DND-41 (cell line): ENCODE data around the gene SLC26A1.

Experiments used
- ATAC-seq: fragments of 200-7000 bp; cut with Tn5 transposase; 3 replicates; pipeline ENCODE4 v1.9.1; 2021; ENCODE audit warnings: low read depth; ENCODE audit not compliant: insufficient read depth
- DNase-seq: peaks from one replicate; pipeline ENCODE4 v3.0.0-alpha.2; 2020
- H2AFZ ChIP-seq: 2 replicates; pipeline ENCODE4 v1.6.0; 2012; ENCODE audit warnings: low read depth, low read length
- H3K27ac ChIP-seq: 2 replicates; pipeline ENCODE4 v1.5.1; 2012; ENCODE audit warnings: low read length, inconsistent platforms
- H3K27me3 ChIP-seq: fragments of 200-600 bp; sonication (generic); 2 replicates; pipeline ENCODE4 v1.6.0; 2012; ENCODE audit warnings: low read length, mild to moderate bottlenecking, inconsistent platforms; ENCODE audit not compliant: insufficient read depth, poor library complexity
- H3K36me3 ChIP-seq: 2 replicates; pipeline ENCODE4 v1.5.1; 2012; ENCODE audit warnings: low read length, inconsistent platforms; ENCODE audit not compliant: insufficient read depth
- H3K4me1 ChIP-seq: 2 replicates; pipeline ENCODE4 v1.5.1; 2012; ENCODE audit warnings: mild to moderate bottlenecking, low read length; ENCODE audit not compliant: insufficient read depth
- H3K4me2 ChIP-seq: 2 replicates; pipeline ENCODE4 v1.6.0; 2012; ENCODE audit warnings: mild to moderate bottlenecking, moderate library complexity, low read length, inconsistent platforms; ENCODE audit not compliant: insufficient read depth
- H3K4me3 ChIP-seq, 2 experiments: fragments of 200-600 bp in 1 of 2; shearing (Covaris generic) in 1 of 2; 2 replicates each; pipeline ENCODE4 v1.5.1; 2012 to 2016; ENCODE audit warnings: inconsistent platforms in 2 of 2, low read length in 2 of 2, mild to moderate bottlenecking in 2 of 2, low read depth in 1 of 2, moderate library complexity in 1 of 2
- H3K79me2 ChIP-seq: 2 replicates; pipeline ENCODE4 v1.6.0; 2012; ENCODE audit warnings: low read length, inconsistent platforms; ENCODE audit not compliant: insufficient read depth
- H3K9ac ChIP-seq: 2 replicates; pipeline ENCODE4 v1.6.0; 2012; ENCODE audit warnings: low read depth, mild to moderate bottlenecking, inconsistent platforms, low read length, moderate library complexity
- H3K9me3 ChIP-seq: 2 replicates; pipeline ENCODE4 v1.5.1; 2012; ENCODE audit warnings: low read length, moderate library complexity, mild to moderate bottlenecking, inconsistent platforms; ENCODE audit not compliant: insufficient read depth, severe bottlenecking
- H4K20me1 ChIP-seq: 2 replicates; pipeline ENCODE4 v1.6.0; 2012; ENCODE audit warnings: low read length; ENCODE audit not compliant: insufficient read depth
- EZH2 ChIP-seq: IDR thresholded peaks from 3 replicates; pipeline ENCODE4 v1.6.1; 2012; ENCODE audit warnings: borderline replicate concordance, low read depth, mild to moderate bottlenecking, moderate library complexity, low read length, inconsistent platforms; ENCODE audit not compliant: severe bottlenecking
- TF ChIP-seq, protein P1 (sequence below): IDR thresholded peaks from 2 replicates; pipeline ENCODE4 v1.5.1; 2012; ENCODE audit warnings: borderline replicate concordance, low read length, moderate library complexity, mild to moderate bottlenecking; ENCODE audit not compliant: poor library complexity, severe bottlenecking; ENCODE audit errors: extremely low read depth

SLC26A1 gene

DNA sequence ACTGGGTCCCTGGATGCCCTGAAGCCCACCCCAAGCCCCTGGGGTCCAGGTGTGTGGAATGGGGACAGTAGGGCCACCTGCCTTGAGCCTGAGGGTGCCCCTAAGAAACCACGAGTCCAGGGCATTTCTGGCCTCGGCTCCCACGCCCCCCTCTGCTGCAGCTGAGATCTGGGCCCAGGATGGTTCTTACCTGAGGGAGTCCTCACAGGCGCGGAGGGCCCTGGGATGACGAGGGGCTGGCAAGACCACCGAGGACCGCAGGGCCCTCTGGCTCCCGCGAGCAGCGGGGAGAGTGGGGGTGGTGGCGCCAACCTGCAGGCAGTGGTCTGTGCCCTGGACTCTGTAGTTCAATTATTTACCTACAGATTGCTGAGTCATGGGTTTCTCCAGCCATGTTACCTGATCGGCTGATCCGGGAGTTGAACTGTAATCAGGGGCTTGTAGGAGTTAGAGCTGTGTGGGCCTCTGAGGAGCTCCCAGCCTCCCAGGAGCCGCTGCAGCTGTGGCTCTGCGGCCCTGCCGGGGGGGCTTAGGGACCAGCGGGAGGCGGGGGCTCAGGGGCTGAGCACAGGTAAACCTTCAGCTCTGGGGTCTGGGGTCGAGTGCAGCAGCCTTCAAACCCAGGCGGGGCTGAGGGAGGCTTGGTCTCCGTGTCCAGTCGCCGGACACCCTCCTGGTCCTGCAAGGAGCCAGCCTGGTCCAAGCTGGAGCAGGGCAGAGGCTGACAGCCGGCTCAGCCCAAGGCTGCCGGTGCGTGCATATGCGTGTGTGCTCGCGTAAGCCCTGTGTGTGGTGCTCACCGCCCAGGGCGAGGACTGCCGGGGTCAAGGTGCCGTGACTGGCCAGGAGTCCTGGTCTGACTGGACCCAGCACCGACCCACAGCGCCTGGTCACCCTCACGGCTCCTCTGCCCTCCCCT, at the start of gene SLC26A1:
Gene SLC26A1 (minus strand): TSS at position 294 of the 919 bp plus-strand sequence. CDS start 1,701 bp downstream, outside the sequence.
- Histone ChIP-seq H3K36me3 (peaks cover 31% of the 10 kb centered on the region), H3K27me3 (no peaks in the 10 kb centered on the region), H2AFZ (no peak within 1 kb of the TSS), H3K9ac (no peak within 1 kb of the TSS), H3K4me2 (no peak within 1 kb of the TSS), H3K9me3 (no peaks in the 10 kb centered on the region), H3K79me2 (0 out of 2 replicates have a peak, but pooled peaks cover 2% of the 10 kb centered on the region), H3K4me1 (peaks cover 4% of the 10 kb centered on the region), H3K27ac (no peak within 1 kb of the TSS), H3K4me3 (no peak within 1 kb of the TSS), H4K20me1 (peaks cover 27% of the 10 kb centered on the region)
- ATAC-seq (no peak), DNase-seq (no peak)
- no peak for TF ChIP-seq EZH2
- TF ChIP-seq, protein P1, sequence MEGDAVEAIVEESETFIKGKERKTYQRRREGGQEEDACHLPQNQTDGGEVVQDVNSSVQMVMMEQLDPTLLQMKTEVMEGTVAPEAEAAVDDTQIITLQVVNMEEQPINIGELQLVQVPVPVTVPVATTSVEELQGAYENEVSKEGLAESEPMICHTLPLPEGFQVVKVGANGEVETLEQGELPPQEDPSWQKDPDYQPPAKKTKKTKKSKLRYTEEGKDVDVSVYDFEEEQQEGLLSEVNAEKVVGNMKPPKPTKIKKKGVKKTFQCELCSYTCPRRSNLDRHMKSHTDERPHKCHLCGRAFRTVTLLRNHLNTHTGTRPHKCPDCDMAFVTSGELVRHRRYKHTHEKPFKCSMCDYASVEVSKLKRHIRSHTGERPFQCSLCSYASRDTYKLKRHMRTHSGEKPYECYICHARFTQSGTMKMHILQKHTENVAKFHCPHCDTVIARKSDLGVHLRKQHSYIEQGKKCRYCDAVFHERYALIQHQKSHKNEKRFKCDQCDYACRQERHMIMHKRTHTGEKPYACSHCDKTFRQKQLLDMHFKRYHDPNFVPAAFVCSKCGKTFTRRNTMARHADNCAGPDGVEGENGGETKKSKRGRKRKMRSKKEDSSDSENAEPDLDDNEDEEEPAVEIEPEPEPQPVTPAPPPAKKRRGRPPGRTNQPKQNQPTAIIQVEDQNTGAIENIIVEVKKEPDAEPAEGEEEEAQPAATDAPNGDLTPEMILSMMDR, result no peak

DNA sequence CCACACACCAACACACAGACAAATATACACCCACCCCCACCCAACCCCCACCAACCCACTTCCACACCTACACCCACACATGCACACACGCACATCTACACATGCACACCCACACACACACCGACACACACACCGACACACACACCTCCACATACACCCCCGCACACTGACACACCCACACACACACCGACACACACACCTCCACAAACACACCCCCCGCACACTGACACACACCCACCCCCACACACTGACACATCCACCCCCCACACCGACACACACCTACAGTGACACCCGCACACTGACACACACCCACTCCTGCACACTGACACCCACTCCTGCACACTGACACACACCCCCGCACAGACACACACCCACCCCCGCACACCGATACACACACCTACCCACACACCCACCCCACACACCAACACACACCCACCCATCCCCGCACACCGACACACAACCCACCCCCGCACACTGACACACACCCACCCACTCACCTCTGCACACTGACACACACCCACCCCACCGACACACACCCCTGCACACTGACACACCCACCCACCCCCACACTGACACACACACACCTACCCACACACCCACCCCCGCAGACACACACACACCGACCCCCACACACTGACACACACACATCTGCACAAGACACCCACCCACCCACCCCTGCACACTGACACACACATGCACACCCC, 49.3 kb upstream of the SLC26A1 start:
- H3K36me3 ChIP-seq, result no peaks in the 10 kb centered on the region
- no peak overlapping the region for H3K4me2 ChIP-seq
- no peaks in the 10 kb centered on the region for H3K27me3 ChIP-seq
- H3K79me2 ChIP-seq, result no peaks in the 10 kb centered on the region
- H4K20me1 ChIP-seq, result peaks cover 4% of the 10 kb centered on the region; the same call in 1 of the 2 replicates
- no peaks in the 10 kb centered on the region for H3K4me1 ChIP-seq
- no peak overlapping the region for H2AFZ ChIP-seq
- H3K9ac ChIP-seq, result no peak overlapping the region
- H3K4me3 ChIP-seq, result no peak overlapping the region
- no peaks in the 10 kb centered on the region for H3K9me3 ChIP-seq
- ATAC-seq, result no peak
- H3K27ac ChIP-seq, result no peak overlapping the region
- DNase-seq, result no peak
- no peak for TF ChIP-seq EZH2
- TF ChIP-seq, protein P1, result no peak

DNA sequence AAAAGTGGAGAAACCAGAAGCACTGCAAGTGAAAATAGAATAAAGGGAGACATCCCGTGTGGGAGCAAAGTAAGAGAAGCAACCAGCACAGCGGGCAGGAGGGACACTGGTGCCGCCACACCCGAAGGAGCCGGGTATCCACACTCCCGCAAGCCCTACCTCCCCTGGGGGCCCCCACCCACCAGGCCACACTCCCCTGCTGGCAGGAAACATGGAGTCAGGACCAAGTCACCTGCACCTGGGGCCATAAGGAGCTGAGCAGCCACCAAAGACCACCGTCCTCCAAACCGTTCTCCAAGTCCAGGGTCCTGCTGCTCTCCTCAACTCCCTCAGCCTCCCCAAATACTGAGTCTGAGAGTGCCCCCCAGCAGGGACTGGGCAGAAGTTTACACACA, 48.7 kb upstream of the SLC26A1 start:
- Histone ChIP-seq H3K27ac (no peak overlapping the region), H3K4me3 (no peak overlapping the region), H3K9ac (no peak overlapping the region), H3K36me3 (no peaks in the 10 kb centered on the region), H3K4me2 (no peak overlapping the region), H3K4me1 (no peaks in the 10 kb centered on the region), H3K79me2 (no peaks in the 10 kb centered on the region), H2AFZ (no peak overlapping the region), H3K27me3 (no peaks in the 10 kb centered on the region), H4K20me1 (peaks cover 4% of the 10 kb centered on the region; the same call in 1 of the 2 replicates), H3K9me3 (no peaks in the 10 kb centered on the region)
- DNase-seq, result no peak
- TF ChIP-seq, protein P1, result no peak
- no peak for TF ChIP-seq EZH2
- no peak for ATAC-seq
